GM18499 (cell line): ENCODE data around the gene OR6V1.
"Not testable (repeated sequence)": the region's sequence is repeated elsewhere in the genome, so short reads cannot be mapped to it uniquely, and the experiment has no call there.

Source experiments
- ATAC-seq: cut with Tn5 transposase; IDR thresholded peaks from one replicate; pipeline ENCODE4 v1.9.1; 2021; ENCODE audit warnings: moderate number of reproducible peaks; ENCODE audit not compliant: insufficient read depth, unreplicated experiment

The OR6V1 gene

GRCh38 chr7:143042159-143042789, 9.9 kb upstream of the OR6V1 start:
- no peak for ATAC-seq

DNA sequence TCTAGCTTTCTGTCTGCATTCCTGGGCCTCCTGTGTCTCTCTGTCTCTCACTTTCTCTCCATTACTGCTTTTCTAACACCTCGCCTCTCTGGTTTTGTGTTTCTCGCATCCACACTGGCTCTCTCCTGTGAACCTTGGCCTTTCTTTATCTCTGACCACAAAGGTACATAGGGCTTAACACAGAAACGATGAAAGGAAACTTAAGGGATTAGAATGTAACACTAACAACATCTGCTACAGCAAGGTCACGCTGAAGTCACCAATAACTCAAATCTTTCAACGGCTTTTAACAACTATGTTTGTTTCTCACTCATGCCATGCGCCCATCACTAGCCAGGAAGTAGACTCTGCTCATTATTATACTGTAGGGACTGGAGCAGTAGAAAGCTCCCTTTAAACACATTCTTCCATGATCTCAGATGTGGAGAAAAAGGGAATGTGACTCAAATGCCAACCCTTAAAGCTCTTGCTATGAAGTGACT, 9.3 kb upstream of the OR6V1 start:
- ATAC-seq, result no peak

DNA sequence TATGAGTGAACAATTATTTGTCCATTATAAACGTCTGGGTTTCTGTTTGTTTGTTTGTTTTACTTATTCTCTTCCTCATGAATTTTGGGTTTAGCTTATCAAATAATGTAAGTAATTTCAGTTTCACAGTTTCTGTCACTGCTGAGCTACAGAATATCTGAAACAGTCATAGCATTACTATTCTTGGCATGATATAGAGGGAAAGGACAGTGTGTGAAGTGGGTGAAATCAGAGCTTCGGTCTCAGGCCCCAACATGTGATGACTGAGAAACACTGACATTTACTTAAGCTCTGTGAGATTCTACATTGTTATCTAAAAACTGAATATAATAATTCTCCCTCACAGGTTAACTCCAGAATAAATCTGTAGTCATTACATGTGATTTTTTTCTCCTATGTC, 8.8 kb upstream of the OR6V1 start:
- ATAC-seq, result no peak

DNA sequence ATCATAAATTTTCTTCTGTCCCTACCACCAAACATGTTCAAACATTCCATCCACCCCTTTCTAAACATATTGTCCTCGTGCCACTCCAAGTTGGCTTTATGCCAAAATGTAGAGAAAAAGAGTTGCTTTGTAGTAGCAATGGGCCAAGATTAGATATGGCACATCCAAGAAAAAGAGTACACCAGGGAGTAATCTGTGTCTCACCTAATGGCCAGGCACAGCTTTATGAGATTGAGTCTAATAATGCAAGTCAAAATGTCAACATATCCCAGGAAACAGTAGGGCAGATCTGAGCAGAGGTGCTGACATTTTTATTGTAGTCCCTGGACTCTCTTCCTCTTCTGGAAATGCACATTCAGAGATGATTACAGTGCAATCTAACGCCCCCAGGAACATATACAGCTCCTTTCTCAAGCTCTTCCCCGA, 5.7 kb upstream of the OR6V1 start:
- ATAC-seq, result no peak

DNA sequence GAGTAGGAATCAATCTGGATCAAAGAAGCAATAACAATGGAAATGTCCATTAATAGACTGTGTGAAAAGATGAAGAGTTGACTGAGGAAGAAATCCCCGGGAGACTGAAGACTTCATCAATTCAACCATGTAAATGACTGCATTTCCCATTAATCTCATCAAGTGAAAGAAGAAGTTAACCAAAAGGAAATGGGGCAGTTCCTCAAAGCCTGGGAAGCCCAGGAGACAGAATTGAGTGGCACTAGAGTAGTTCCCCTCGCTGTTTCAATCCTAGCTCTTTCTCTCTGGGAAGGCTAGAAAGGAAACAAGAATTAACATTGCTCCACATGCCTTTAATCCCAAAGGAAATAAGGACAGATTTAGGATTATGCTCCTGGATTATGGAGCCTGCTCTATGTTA, 4.8 kb upstream of the OR6V1 start:
- no peak for ATAC-seq

DNA sequence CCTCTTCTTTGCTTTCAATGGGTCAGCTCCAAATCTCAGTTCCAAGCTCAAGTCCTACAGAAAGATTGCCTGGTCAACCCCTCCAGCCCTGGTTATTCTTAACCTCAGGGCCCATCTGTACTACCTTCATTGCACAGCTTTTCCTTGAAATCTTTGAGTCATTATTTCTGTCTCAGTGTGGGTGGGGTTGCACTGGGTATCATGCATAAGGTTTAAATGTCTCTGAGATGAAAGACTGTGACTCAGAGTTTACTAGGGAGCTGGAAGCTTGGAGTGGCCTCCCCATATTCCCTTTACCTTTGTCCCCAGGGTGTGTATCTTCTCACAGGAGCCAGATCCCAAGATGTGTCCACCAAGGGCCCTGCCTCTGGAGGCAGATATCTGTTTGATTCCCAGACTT, 3.3 kb upstream of the OR6V1 start:
- no peak for ATAC-seq

GRCh38 chr7:143049362-143049761, 2.8 kb upstream of the OR6V1 start:
- ATAC-seq, result no peak

DNA sequence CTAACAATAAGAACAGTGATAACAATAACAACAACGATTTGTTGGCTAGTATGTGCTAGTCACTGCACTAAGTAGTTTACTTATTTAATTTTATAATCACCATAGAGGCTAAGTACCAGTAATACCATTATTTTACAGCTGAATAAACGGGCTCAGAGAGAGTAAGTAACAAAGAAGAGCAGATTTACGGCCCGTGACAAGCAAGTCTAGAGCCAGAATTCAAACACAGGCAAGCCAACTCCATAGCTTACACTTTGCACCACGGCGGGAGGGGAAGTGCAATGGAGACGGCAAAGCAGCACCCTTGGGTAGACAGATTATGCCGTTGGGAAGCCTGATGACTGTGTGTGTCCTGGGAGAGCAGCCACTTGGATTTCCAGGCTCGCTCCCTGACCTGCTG, 1.2 kb upstream of the OR6V1 start:
- ATAC-seq, result no peak

GRCh38 chr7:143054621-143055020, 2.5 kb downstream of the OR6V1 start:
- ATAC-seq, result no peak

DNA sequence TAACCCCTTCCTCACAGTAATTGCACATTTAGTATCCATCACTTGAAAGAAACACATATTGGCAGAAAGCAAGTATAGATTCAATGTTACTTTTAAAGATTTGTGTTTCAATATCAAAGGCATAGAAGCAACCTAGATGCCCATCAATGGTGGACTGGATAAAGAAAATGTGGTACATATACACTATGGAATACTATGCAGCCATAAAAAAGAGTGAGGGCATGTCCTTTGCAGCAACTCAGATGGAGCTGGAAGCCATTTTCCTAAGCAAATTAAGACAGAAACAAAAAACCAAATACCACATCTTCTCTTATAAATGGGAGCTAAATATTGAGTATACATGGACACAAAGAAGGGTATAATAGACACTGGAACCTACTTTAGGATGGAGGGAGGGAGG, 3.6 kb downstream of the OR6V1 start:
- no peak for ATAC-seq

- ATAC-seq, result no peak
These were observed 11.6 kb downstream of the OR6V1 start for GRCh38 chr7:143063741-143064140.

- ATAC-seq, result no peak
These were observed 16.3 kb downstream of the OR6V1 start for GRCh38 chr7:143068446-143068845.

DNA sequence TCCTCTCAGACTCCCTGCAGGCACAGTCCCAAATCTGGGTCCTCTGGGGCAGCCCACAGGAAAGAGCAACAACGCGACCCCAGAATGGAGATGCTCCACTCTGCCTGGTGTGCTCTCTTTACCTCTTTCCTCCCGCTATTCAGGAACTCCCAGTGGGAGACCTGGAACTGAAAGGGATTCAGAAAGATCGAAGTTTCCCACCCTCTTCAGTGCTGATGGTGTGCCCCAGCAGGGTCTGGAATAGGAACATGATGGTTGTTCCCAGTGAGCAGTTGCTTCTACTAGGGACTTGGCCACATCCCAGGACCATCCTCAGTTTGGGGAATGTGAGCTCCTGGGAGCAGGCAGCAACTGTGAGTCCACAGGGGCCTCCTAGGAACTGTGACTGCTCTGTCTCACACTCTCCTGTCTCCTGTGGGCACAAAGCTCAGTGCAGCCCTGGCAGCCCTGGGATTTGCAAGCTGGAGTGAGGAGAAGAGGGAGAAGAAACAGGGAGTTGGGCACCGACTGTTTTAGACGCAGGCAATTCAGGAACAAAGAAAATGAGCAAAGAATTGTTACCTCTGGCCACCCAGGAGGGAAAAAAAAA, 17.9 kb downstream of the OR6V1 start:
- no peak for ATAC-seq

- no peak for ATAC-seq
These were observed 21.4 kb downstream of the OR6V1 start for GRCh38 chr7:143073556-143073955.

- no peak for ATAC-seq
These were observed 22.0 kb downstream of the OR6V1 start for GRCh38 chr7:143074141-143074540.

GRCh38 chr7:143085109-143085508, 33.0 kb downstream of the OR6V1 start:
- no peak for ATAC-seq

- not testable (repeated sequence) for ATAC-seq
These were observed 33.5 kb downstream of the OR6V1 start for GRCh38 chr7:143085610-143086009.

GRCh38 chr7:143088549-143089231, 36.5 kb downstream of the OR6V1 start:
- ATAC-seq, result not testable (repeated sequence)

GRCh38 chr7:143096146-143096545, 44.0 kb downstream of the OR6V1 start:
- no peak for ATAC-seq

- not testable (repeated sequence) for ATAC-seq
These were observed 47.4 kb downstream of the OR6V1 start for GRCh38 chr7:143099579-143099978.
